Measurements from ENCODE around the gene TRMT1L. TPM values are rescaled to one million over a fixed set of nuclear protein-coding genes. Genes with fewer than 3 reads are reported as not detected.

Gene TRMT1L
- total and polyA plus RNA-seq, 2 experiments from 2014 or later, result 11.7 to 30.8 TPM

GRCh38 chr1:185094761-185095160 lies 62.0 kb downstream of the TRMT1L start (continued):
- TF ChIP-seq STAT1 (IDR thresholded peaks at IDR 0.05; ENCODE audit: unreplicated experiment), result no peak
- TF ChIP-seq REST (IDR thresholded peaks at IDR 0.05; ENCODE audit: unreplicated experiment), result no peak
- no peak for TF ChIP-seq ZNF331 (CRISPR knock-in tag; IDR thresholded peaks at IDR 0.05; ENCODE audit: low read depth)
- TF ChIP-seq EZH2phosphoT487 (IDR thresholded peaks at IDR 0.05; ENCODE audit: unreplicated experiment), result no peak
- TF ChIP-seq ETS1 (IDR thresholded peaks at IDR 0.05), result no peak

GRCh38 chr1:185091480-185091879 lies 65.3 kb downstream of the TRMT1L start:
- H3K4me3 Mint-ChIP-seq, result no peak overlapping the region
- no peak overlapping the region for H3K27ac Mint-ChIP-seq
- Histone ChIP-seq H3K9me2 (ENCODE audit: insufficient read depth) (no peaks in the 10 kb centered on the region), H3K4me1 (ENCODE audit: insufficient read depth) (peaks cover 7% of the 10 kb centered on the region), H3K36me3 (ENCODE audit: insufficient read depth) (peaks cover 13% of the 10 kb centered on the region), H2AFZ (no peak overlapping the region), H3K4me3 (no peak overlapping the region), H3K27me3 (ENCODE audit: insufficient read depth) (no peaks in the 10 kb centered on the region), H3F3A (replicated peaks; ENCODE audit: low read depth) (no peaks in the 10 kb centered on the region), H3K4me2 (no peak overlapping the region), H3K79me2 (replicated peaks; ENCODE audit: insufficient read depth) (peaks cover 34% of the 10 kb centered on the region), H3K27ac (ENCODE audit: low read depth) (no peak overlapping the region), H4K20me1 (replicated peaks; ENCODE audit: insufficient read depth) (0 out of 2 replicates have a peak, but pooled peaks cover 3% of the 10 kb centered on the region)
- H3K9me3 Mint-ChIP-seq, result no peaks in the 10 kb centered on the region
- TF ChIP-seq NANOG (IDR thresholded peaks at IDR 0.05; ENCODE audit: borderline replicate concordance), result no peak
- peaks cover 5% of the 10 kb centered on the region; the same call in 2 of the 3 replicates for H3K4me1 Mint-ChIP-seq
- DNase-seq (ENCODE audit: low spot score) (no peak), ATAC-seq (no peak)
- H3K36me3 Mint-ChIP-seq (ENCODE audit: low read depth), result peaks cover 61% of the 10 kb centered on the region
- peaks cover 7% of the 10 kb centered on the region for H3K27me3 Mint-ChIP-seq (ENCODE audit: insufficient read depth, low read depth, poor library complexity)

- Histone ChIP-seq H3F3A (replicated peaks; ENCODE audit: low read depth) (no peaks in the 10 kb centered on the region), H3K27me3 (ENCODE audit: insufficient read depth) (no peaks in the 10 kb centered on the region), H3K36me3 (ENCODE audit: insufficient read depth) (peaks cover 9% of the 10 kb centered on the region), H4K20me1 (replicated peaks; ENCODE audit: insufficient read depth) (0 out of 2 replicates have a peak, but pooled peaks cover 7% of the 10 kb centered on the region), H3K4me3 (no peak overlapping the region), H3K9me2 (ENCODE audit: insufficient read depth) (no peaks in the 10 kb centered on the region), H3K79me2 (replicated peaks; ENCODE audit: insufficient read depth) (peaks cover 68% of the 10 kb centered on the region), H2AFZ (no peak overlapping the region), H3K4me2 (no peak overlapping the region), H3K4me1 (ENCODE audit: insufficient read depth) (peaks cover 20% of the 10 kb centered on the region), H3K27ac (ENCODE audit: low read depth) (no peak overlapping the region)
- Mint-ChIP-seq H3K4me1 (peaks cover 18% of the 10 kb centered on the region), H3K27ac (no peak overlapping the region; the same call in 1 of the 2 replicates), H3K9me3 (no peaks in the 10 kb centered on the region; the same call in 2 of the 3 replicates), H3K27me3 (ENCODE audit: insufficient read depth, low read depth, poor library complexity) (peaks cover 10% of the 10 kb centered on the region), H3K36me3 (ENCODE audit: low read depth) (peaks cover 41% of the 10 kb centered on the region), H3K4me3 (no peak overlapping the region)
- ATAC-seq (no peak), DNase-seq (ENCODE audit: low spot score) (no peak)
- no peak for TF ChIP-seq ZNF331 (CRISPR knock-in tag; IDR thresholded peaks at IDR 0.05; ENCODE audit: low read depth)
- no peak for TF ChIP-seq NANOG (IDR thresholded peaks at IDR 0.05; ENCODE audit: borderline replicate concordance)
- no peak for TF ChIP-seq ETS1 (IDR thresholded peaks at IDR 0.05)
- no peak for TF ChIP-seq CTCF (conservative IDR thresholded peaks at IDR 0.05; ENCODE audit: low read depth in 2 of 2)
- no peak for TF ChIP-seq CREB1 (CRISPR knock-in tag; IDR thresholded peaks at IDR 0.05; ENCODE audit: low read depth)
Measured at GRCh38 chr1:185087746-185088145, 69.0 kb downstream of the TRMT1L start.
